Measurements from ENCODE around the gene PF4V1.
A peak's percentile ranks its signal among the peaks of the same experiment; 100 is the strongest.

PF4V1 gene

DNA sequence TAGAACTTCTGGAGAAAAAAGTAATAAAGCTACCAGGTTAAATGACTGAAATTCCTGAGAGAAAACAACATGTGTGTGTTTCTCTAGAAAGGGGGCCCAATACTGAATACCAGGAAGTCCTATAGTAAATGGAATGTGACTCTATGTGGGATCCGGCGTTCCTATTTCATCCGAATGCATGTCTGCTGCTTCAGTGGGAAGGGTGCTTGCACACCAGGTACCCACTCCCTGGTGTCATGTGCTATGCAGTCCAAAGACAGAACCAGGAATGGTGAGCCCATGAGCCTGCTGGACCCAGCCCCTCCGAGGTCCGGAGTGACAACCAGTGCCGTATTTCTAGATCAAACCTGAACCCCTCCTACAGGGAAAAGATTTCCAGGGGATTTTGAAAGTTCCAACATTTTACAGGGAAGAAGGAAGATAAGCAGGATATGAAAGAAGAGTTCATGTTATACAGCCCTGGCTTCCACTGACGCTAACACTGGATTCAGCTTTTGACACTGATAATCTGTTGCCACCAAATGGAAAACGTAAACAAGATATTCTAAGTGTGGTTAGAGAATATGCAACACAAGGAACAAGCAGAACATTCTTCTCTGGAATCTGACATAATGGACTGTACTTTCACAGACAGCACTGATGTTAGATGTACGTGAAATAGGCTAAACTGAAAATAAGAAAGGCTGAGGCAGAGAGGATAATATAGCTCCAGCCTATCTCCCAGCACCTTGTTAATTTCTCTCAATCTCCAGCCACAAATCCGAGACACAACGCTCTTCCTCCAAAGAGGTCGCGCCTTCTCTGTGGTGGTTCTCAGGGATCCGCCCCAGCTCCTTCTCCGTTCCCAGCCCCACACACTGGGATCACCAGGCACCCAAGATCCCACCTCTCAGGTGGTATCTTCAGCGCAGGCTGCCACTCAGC is 15.4 kb downstream of the PF4V1 start:
- Histone ChIP-seq H3K4me3 (ENCODE audit: control insufficient read depth in 1 of 7, extremely low read depth in 1 of 7, insufficient read depth in 4 of 7, low read depth in 2 of 7, low read length in 6 of 7) (peak overlapping the region; percentile 31 to 85 (median 61)), H3K36me3 (ENCODE audit: control insufficient read depth in 4 of 4, insufficient read depth in 4 of 4, low read length in 3 of 4) (no peaks in the 10 kb centered on the region), H3K9me3 (ENCODE audit: control extremely low read depth in 1 of 5, control insufficient read depth in 4 of 5, insufficient read depth in 2 of 5, low read depth in 1 of 5, low read length in 4 of 5) (no peaks in the 10 kb centered on the region), H3K27ac (ENCODE audit: insufficient read depth in 1 of 2, low read depth in 1 of 2, low read length in 2 of 2, poor library complexity in 1 of 2, severe bottlenecking in 2 of 2) (no peak overlapping the region), H3K4me1 (ENCODE audit: control extremely low read depth in 1 of 4, control insufficient read depth in 4 of 4, insufficient read depth in 4 of 4, low read length in 3 of 4) (peaks cover 8 to 23% (median 17%) of the 10 kb centered on the region in 4 experiments), H3K27me3 (replicated peaks in 2 of 5; ENCODE audit: control insufficient read depth in 4 of 5, insufficient read depth in 5 of 5, low read length in 4 of 5) (peaks cover 0 to 8% (median 0%) of the 10 kb centered on the region in 5 experiments)
- DNase-seq = peak in 2 of 3 donors; percentile 18 to 40
- CTCF ChIA-PET = interaction anchor here (0.6 to 3.2 kb wide), 10 partner anchors 9 to 266 kb away, joined by 3 to 14 read pairs (median 4); partner anchors contain the start of genes CXCL3 and PF4V1
- POLR2A ChIA-PET = interaction anchor here (0.7 kb wide), 1 partner anchor 206 kb away, joined by 4 read pairs; no protein-coding TSS in a partner anchor
- 42% methylated on average over 10 of the region's 16 CpGs for WGBS (ENCODE audit: insufficient coverage)

DNA sequence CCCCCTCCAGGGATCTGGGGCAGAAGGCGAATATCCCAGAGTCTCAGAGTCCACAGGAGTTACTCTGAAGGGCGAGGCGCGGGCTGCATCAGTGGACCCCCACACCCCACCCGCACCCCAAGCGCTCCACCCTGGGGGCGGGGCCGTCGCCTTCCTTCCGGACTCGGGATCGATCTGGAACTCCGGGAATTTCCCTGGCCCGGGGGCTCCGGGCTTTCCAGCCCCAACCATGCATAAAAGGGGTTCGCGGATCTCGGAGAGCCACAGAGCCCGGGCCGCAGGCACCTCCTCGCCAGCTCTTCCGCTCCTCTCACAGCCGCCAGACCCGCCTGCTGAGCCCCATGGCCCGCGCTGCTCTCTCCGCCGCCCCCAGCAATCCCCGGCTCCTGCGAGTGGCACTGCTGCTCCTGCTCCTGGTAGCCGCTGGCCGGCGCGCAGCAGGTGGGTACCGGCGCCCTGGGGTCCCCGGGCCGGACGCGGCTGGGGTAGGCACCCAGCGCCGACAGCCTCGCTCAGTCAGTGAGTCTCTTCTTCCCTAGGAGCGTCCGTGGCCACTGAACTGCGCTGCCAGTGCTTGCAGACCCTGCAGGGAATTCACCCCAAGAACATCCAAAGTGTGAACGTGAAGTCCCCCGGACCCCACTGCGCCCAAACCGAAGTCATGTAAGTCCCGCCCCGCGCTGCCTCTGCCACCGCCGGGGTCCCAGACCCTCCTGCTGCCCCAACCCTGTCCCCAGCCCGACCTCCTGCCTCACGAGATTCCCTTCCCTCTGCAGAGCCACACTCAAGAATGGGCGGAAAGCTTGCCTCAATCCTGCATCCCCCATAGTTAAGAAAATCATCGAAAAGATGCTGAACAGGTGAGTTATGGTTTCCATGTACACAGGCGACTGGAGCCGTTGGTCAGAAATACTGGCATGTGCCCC is 16.3 kb downstream of the PF4V1 start, which contains the start of gene CXCL1:
Gene CXCL1 (plus strand): TSS at position 264 of the 926 bp plus-strand sequence. CDS start 78 bp downstream, at position 342.
- ChIA-PET CTCF (interaction anchor here (1.4 to 3.2 kb wide), 4 partner anchors 54 to 265 kb away, joined by 5 to 14 read pairs (median 7); partner anchors contain the start of gene CXCL3), POLR2A (interaction anchor here (0.7 kb wide), 1 partner anchor 207 kb away, joined by 4 read pairs; no protein-coding TSS in a partner anchor)
- no peak within 1 kb of the TSS for H3K27ac ChIP-seq (ENCODE audit: insufficient read depth in 1 of 2, low read depth in 1 of 2, low read length in 2 of 2, poor library complexity in 1 of 2, severe bottlenecking in 2 of 2)
- peaks cover 0 to 8% (median 0%) of the 10 kb centered on the region in 5 experiments for H3K27me3 ChIP-seq (replicated peaks in 2 of 5; ENCODE audit: control insufficient read depth in 4 of 5, insufficient read depth in 5 of 5, low read length in 4 of 5)
- 9% methylated on average over 58 of the region's 61 CpGs for WGBS (ENCODE audit: insufficient coverage)
- H3K4me1 ChIP-seq (ENCODE audit: control extremely low read depth in 1 of 4, control insufficient read depth in 4 of 4, insufficient read depth in 4 of 4, low read length in 3 of 4) = peaks cover 8 to 23% (median 17%) of the 10 kb centered on the region in 4 experiments
- peak; percentile 38 to 65 (median 51) for DNase-seq
- H3K36me3 ChIP-seq (ENCODE audit: control insufficient read depth in 4 of 4, insufficient read depth in 4 of 4, low read length in 3 of 4) = no peaks in the 10 kb centered on the region
- H3K4me3 ChIP-seq (ENCODE audit: control insufficient read depth in 1 of 7, extremely low read depth in 1 of 7, insufficient read depth in 4 of 7, low read depth in 2 of 7, low read length in 6 of 7) = peak within 1 kb of the TSS; percentile 31 to 85 (median 61)
- no peaks in the 10 kb centered on the region for H3K9me3 ChIP-seq (ENCODE audit: control extremely low read depth in 1 of 5, control insufficient read depth in 4 of 5, insufficient read depth in 2 of 5, low read depth in 1 of 5, low read length in 4 of 5)

DNA sequence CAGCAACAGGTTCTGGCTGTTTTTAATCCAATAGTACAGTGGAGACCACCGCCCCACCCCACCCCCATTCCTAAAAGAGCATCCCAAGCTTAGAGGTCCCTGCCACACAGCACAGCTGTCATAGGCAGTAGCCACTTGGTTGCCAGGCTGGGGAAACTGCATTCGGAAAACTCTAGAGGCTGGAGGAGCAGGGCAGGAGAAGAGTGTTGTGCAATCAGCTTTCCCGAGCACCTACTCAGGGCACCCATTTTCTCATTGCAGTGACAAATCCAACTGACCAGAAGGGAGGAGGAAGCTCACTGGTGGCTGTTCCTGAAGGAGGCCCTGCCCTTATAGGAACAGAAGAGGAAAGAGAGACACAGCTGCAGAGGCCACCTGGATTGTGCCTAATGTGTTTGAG is 17.2 kb downstream of the PF4V1 start:
- Histone ChIP-seq H3K9me3 (ENCODE audit: control extremely low read depth in 1 of 5, control insufficient read depth in 4 of 5, insufficient read depth in 2 of 5, low read depth in 1 of 5, low read length in 4 of 5) (no peaks in the 10 kb centered on the region), H3K27me3 (replicated peaks in 2 of 5; ENCODE audit: control insufficient read depth in 4 of 5, insufficient read depth in 5 of 5, low read length in 4 of 5) (peaks cover 0 to 8% (median 0%) of the 10 kb centered on the region in 5 experiments), H3K4me3 (ENCODE audit: control insufficient read depth in 1 of 7, extremely low read depth in 1 of 7, insufficient read depth in 4 of 7, low read depth in 2 of 7, low read length in 6 of 7) (peak overlapping the region in 1 of 7 experiments; percentile 39), H3K4me1 (ENCODE audit: control extremely low read depth in 1 of 4, control insufficient read depth in 4 of 4, insufficient read depth in 4 of 4, low read length in 3 of 4) (peaks cover 8 to 25% (median 17%) of the 10 kb centered on the region in 4 experiments), H3K27ac (ENCODE audit: insufficient read depth in 1 of 2, low read depth in 1 of 2, low read length in 2 of 2, poor library complexity in 1 of 2, severe bottlenecking in 2 of 2) (no peak overlapping the region), H3K36me3 (ENCODE audit: control insufficient read depth in 4 of 4, insufficient read depth in 4 of 4, low read length in 3 of 4) (no peaks in the 10 kb centered on the region)
- DNase-seq = no peak
- CTCF ChIA-PET = interaction anchor here (0.9 kb wide), 1 partner anchor 228 kb away, joined by 5 read pairs; the partner anchor contains the start of gene CXCL2
- POLR2A ChIA-PET = no interaction called here
- 100% methylated on average over 1 of the region's 3 CpGs for WGBS (ENCODE audit: insufficient coverage)

DNA sequence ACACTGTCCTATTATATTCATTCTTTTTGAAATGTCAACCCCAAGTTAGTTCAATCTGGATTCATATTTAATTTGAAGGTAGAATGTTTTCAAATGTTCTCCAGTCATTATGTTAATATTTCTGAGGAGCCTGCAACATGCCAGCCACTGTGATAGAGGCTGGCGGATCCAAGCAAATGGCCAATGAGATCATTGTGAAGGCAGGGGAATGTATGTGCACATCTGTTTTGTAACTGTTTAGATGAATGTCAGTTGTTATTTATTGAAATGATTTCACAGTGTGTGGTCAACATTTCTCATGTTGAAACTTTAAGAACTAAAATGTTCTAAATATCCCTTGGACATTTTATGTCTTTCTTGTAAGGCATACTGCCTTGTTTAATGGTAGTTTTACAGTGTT is 17.7 kb downstream of the PF4V1 start:
- Histone ChIP-seq H3K27me3 (replicated peaks in 2 of 5; ENCODE audit: control insufficient read depth in 4 of 5, insufficient read depth in 5 of 5, low read length in 4 of 5) (peaks cover 0 to 8% (median 0%) of the 10 kb centered on the region in 5 experiments), H3K36me3 (ENCODE audit: control insufficient read depth in 4 of 4, insufficient read depth in 4 of 4, low read length in 3 of 4) (no peaks in the 10 kb centered on the region), H3K4me1 (ENCODE audit: control extremely low read depth in 1 of 4, control insufficient read depth in 4 of 4, insufficient read depth in 4 of 4, low read length in 3 of 4) (peaks cover 8 to 25% (median 17%) of the 10 kb centered on the region in 4 experiments), H3K9me3 (ENCODE audit: control extremely low read depth in 1 of 5, control insufficient read depth in 4 of 5, insufficient read depth in 2 of 5, low read depth in 1 of 5, low read length in 4 of 5) (no peaks in the 10 kb centered on the region), H3K27ac (ENCODE audit: insufficient read depth in 1 of 2, low read depth in 1 of 2, low read length in 2 of 2, poor library complexity in 1 of 2, severe bottlenecking in 2 of 2) (no peak overlapping the region), H3K4me3 (ENCODE audit: control insufficient read depth in 1 of 7, extremely low read depth in 1 of 7, insufficient read depth in 4 of 7, low read depth in 2 of 7, low read length in 6 of 7) (peak overlapping the region in 1 of 7 experiments; percentile 3)
- 100% methylated on average over 1 of the region's 1 CpG for WGBS (ENCODE audit: insufficient coverage)
- ChIA-PET CTCF (interaction anchor here (0.9 to 1.3 kb wide), 2 partner anchors 10 to 228 kb away, joined by 3 to 5 read pairs; partner anchors contain the start of gene CXCL2), POLR2A (no interaction called here)
- no peak for DNase-seq

DNA sequence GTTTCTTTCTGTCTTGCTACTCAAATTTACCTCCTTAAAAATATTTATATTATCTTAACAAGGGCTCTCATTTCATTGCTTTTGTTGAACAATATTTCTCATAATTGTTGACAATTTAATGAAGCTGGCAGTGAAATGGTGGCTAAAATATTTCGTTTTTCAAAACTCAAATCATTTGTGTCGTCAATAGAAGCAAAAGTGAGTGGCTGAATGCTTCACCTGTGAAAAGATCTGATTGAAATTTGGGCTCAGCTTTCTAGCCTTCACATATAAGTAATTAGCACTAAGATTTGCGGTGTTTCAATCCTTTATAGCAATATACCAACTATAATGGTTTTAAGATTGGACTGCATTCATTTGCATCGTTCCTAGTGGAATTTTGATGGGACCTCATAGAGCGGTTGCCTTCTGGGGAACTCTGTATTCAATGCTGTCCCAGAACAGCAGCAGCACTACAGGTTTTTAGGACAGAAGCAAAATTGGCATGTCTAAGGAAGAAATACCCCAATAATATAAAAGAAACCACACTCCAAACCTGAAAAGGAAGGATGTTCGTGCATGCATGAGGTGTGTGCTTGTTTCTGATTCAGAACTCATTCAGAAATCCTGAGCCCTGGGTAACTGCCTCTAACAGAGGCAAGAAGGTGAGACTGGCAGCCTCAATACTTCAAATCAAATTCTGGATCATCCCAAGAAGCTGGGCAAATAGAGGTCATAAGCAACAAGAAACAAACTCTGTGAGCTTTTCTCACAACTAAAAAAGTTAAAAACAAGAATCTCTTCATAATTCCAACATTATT is 18.6 kb downstream of the PF4V1 start:
- ChIA-PET CTCF (interaction anchor here (0.7 to 1.3 kb wide), 3 partner anchors 9 to 239 kb away, joined by 3 read pairs; no protein-coding TSS in a partner anchor), POLR2A (no interaction called here)
- H3K9me3 ChIP-seq (ENCODE audit: control extremely low read depth in 1 of 5, control insufficient read depth in 4 of 5, insufficient read depth in 2 of 5, low read depth in 1 of 5, low read length in 4 of 5) = no peaks in the 10 kb centered on the region
- H3K4me1 ChIP-seq (ENCODE audit: control extremely low read depth in 1 of 4, control insufficient read depth in 4 of 4, insufficient read depth in 4 of 4, low read length in 3 of 4) = peaks cover 8 to 25% (median 17%) of the 10 kb centered on the region in 4 experiments
- H3K36me3 ChIP-seq (ENCODE audit: control insufficient read depth in 4 of 4, insufficient read depth in 4 of 4, low read length in 3 of 4) = no peaks in the 10 kb centered on the region
- DNase-seq = no peak
- peaks cover 0 to 8% (median 0%) of the 10 kb centered on the region in 5 experiments for H3K27me3 ChIP-seq (replicated peaks in 2 of 5; ENCODE audit: control insufficient read depth in 4 of 5, insufficient read depth in 5 of 5, low read length in 4 of 5)
- H3K27ac ChIP-seq (ENCODE audit: insufficient read depth in 1 of 2, low read depth in 1 of 2, low read length in 2 of 2, poor library complexity in 1 of 2, severe bottlenecking in 2 of 2) = no peak overlapping the region
- no peak overlapping the region for H3K4me3 ChIP-seq (ENCODE audit: control insufficient read depth in 1 of 7, extremely low read depth in 1 of 7, insufficient read depth in 4 of 7, low read depth in 2 of 7, low read length in 6 of 7)
- WGBS (ENCODE audit: insufficient coverage) = 96% methylated on average over 5 of the region's 6 CpGs

Measured in common myeloid progenitor, CD34-positive (primary cell).